ENCODE measurements around the gene VAV3. TPM values are rescaled to one million over a fixed set of nuclear protein-coding genes. Genes with fewer than 3 reads are reported as not detected.

VAV3 gene
- total RNA-seq, 1 donor from 2014 or later = 12.3 TPM

GRCh38 chr1:107626073-107626796 is 338.7 kb downstream of the VAV3 start:
- peak overlapping the region; percentile 40 for H3K27ac Mint-ChIP-seq
- no peaks in the 10 kb centered on the region for H3K36me3 Mint-ChIP-seq
- H3K4me1 Mint-ChIP-seq (ENCODE audit: unreplicated experiment) = peaks cover 24% of the 10 kb centered on the region
- no peaks in the 10 kb centered on the region for H3K27me3 Mint-ChIP-seq
- no peak for TF ChIP-seq CTCF (conservative IDR thresholded peaks at IDR 0.05)
- peak overlapping the region; percentile 16 for H3K4me3 Mint-ChIP-seq
- no peaks in the 10 kb centered on the region for H3K9me3 Mint-ChIP-seq
- DNase-seq (ENCODE audit: extremely low spot score, unreplicated experiment) = no peak

GRCh38 chr1:107625405-107626029 is 339.5 kb downstream of the VAV3 start:
- DNase-seq (ENCODE audit: extremely low spot score, unreplicated experiment) = no peak
- H3K4me1 Mint-ChIP-seq (ENCODE audit: unreplicated experiment) = peaks cover 24% of the 10 kb centered on the region
- no peaks in the 10 kb centered on the region for H3K9me3 Mint-ChIP-seq
- H3K4me3 Mint-ChIP-seq = no peak overlapping the region
- peak overlapping the region; percentile 40 for H3K27ac Mint-ChIP-seq
- no peaks in the 10 kb centered on the region for H3K27me3 Mint-ChIP-seq
- no peak for TF ChIP-seq CTCF (conservative IDR thresholded peaks at IDR 0.05)
- no peaks in the 10 kb centered on the region for H3K36me3 Mint-ChIP-seq

- no peaks in the 10 kb centered on the region for H3K36me3 Mint-ChIP-seq
- H3K27me3 Mint-ChIP-seq = no peaks in the 10 kb centered on the region
- H3K27ac Mint-ChIP-seq = no peak overlapping the region
- DNase-seq (ENCODE audit: extremely low spot score, unreplicated experiment) = no peak
- no peak for TF ChIP-seq CTCF (conservative IDR thresholded peaks at IDR 0.05)
- H3K9me3 Mint-ChIP-seq = peaks cover 5% of the 10 kb centered on the region
- H3K4me3 Mint-ChIP-seq = no peak overlapping the region
- H3K4me1 Mint-ChIP-seq (ENCODE audit: unreplicated experiment) = peaks cover 24% of the 10 kb centered on the region
These were observed 341.5 kb downstream of the VAV3 start for GRCh38 chr1:107623431-107623830.

- Mint-ChIP-seq H3K27ac (no peak overlapping the region), H3K9me3 (peaks cover 5% of the 10 kb centered on the region)
These were observed 342.0 kb downstream of the VAV3 start for GRCh38 chr1:107622966-107623365.

GRCh38 chr1:107622535-107622934 is 342.4 kb downstream of the VAV3 start:
- peaks cover 5% of the 10 kb centered on the region for H3K9me3 Mint-ChIP-seq
- no peak for TF ChIP-seq CTCF (conservative IDR thresholded peaks at IDR 0.05)
- no peak for DNase-seq (ENCODE audit: extremely low spot score, unreplicated experiment)
- no peaks in the 10 kb centered on the region for H3K36me3 Mint-ChIP-seq
- no peaks in the 10 kb centered on the region for H3K27me3 Mint-ChIP-seq
- peak overlapping the region; percentile 1 for H3K4me3 Mint-ChIP-seq
- peaks cover 24% of the 10 kb centered on the region for H3K4me1 Mint-ChIP-seq (ENCODE audit: unreplicated experiment)
- H3K27ac Mint-ChIP-seq = no peak overlapping the region

More at GRCh38 chr1:107622966-107623365, 342.0 kb downstream of the VAV3 start:
- TF ChIP-seq CTCF (conservative IDR thresholded peaks at IDR 0.05) = no peak
- Mint-ChIP-seq H3K36me3 (no peaks in the 10 kb centered on the region), H3K4me3 (peak overlapping the region; percentile 1), H3K4me1 (ENCODE audit: unreplicated experiment) (peaks cover 24% of the 10 kb centered on the region), H3K27me3 (no peaks in the 10 kb centered on the region)
- no peak for DNase-seq (ENCODE audit: extremely low spot score, unreplicated experiment)
